HG03354 (cell line): ENCODE data around the gene PACRG.

Experiments used
- ATAC-seq: cut with Tn5 transposase; IDR thresholded peaks from one replicate; pipeline ENCODE4 v1.9.1; 2021; ENCODE audit warnings: mild to moderate bottlenecking; ENCODE audit not compliant: unreplicated experiment, poor library complexity, severe bottlenecking

Gene PACRG

DNA sequence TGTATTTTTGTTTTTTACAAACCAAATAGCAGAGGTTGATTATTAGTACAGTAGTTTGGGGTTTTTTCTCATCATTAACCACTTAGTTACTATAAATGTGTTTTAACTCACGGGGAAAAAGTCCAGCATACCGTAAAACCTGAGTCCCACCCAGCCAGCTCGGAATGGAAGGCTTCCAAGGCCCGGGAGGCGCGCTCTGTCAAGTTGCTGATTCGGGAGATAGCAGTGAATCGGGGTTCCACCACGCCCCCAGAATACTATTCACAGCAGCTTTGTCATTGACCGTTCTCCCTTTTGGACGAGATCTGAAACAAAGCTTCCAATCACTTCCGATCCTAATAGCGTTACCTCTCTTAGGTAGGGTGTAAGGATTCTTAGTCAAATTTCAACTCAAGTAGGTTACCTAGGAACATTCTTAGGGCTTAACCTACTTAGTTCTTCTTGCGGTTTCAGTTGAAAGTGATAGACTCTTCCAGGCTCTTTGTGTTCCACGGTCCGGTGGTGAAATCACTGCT is 453.9 kb downstream of the PACRG start:
- ATAC-seq, result no peak

DNA sequence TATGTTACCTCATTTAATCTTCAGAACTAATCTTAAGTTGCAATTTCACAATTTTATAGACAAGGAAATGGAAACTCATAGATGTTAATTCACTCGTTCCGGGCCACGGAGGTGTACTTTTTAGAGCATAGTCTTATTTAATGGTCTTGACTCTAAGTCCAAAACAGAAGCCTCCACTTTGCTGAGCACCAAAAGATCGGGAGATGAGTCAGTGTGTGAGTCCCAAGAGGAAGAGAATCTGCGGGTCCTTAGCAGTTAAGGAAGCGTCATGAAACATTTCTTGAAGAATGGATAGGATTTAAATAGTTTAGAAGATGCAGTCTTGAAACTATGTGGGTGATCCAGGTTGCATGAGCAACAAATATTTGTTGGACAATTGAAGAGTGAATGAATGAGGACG is 454.9 kb downstream of the PACRG start:
- ATAC-seq, result no peak

GRCh38 chr6:163183806-163184205 is 456.0 kb downstream of the PACRG start:
- ATAC-seq, result no peak

DNA sequence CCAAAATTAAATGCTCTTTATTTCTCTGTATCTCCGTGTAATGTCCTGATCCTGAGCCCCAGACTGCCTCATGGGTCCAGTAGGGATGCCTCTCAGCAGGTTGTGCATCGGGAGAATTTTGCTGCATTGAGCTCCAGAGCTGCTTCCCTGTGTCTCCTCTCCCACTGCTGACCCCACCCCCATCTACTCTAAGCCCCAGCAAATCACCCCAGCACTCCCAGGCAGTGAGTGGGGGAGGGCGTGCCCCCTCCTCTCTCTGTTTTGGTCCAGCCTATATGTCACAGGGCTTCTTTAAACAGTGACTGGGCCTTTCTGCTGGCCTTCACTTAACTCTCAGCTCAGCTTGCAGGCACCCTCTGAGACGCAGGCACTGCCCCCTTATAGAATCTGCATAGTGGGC is 458.0 kb downstream of the PACRG start:
- ATAC-seq, result no peak

DNA sequence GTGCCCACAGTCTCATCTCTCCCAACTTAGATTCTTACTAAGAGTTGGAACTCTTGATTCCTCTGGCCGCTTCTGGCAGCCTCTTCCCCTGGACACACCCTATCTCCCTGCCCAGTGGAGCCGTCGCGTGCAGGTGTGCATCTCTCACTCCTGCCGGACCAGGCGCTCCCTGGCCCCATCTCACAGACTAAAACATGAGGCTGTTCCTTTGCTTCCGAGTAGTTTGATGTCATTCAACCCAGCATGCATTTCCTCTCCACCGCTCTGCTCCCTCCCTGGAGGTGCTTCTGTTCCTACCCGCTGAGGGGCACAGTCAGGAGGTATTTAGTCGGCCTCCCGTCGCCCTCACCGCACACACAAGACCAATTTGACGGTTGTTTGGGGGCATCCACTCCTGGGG is 458.8 kb downstream of the PACRG start:
- no peak for ATAC-seq

DNA sequence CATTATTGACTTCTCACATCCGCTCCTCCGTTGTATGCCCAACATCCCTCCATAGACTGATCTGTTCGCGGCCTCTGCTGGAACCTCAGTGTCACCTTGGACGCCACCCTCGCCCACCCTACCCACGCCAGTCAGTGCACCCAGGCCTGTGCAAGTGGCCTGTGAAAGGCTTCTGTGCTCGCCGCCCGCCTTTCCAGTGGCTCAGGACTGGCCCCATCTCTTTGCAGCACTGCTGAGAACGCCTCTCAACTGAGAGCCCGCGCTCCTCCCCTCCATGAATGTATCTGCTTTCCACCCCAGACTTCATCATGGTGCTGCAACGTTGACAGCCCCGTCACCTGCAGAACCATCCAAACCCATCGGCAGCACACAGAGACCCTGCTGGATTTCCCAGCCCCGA is 459.4 kb downstream of the PACRG start:
- no peak for ATAC-seq

DNA sequence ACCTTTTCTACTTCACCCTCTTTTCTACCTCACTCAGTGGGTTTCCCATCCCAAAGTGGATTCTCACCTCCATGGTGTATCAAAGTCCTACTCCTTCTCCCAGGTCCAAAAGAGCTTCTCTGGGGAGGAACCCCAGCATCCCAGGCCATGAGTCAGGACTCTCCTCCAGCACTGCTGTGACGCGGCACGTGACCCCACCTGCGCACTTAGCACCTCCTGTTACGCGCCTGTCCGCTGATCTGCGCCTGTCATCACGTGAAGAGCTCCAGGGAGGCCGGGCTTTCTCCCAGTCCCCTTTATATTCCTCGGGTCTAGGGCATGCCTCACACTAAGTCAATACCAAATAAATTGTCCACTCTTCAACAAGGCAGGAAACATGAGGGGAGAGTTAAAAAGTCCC is 459.8 kb downstream of the PACRG start:
- no peak for ATAC-seq

GRCh38 chr6:163188746-163189145 is 461.0 kb downstream of the PACRG start:
- ATAC-seq, result no peak

- ATAC-seq, result no peak
Measured at GRCh38 chr6:163189609-163190008, 461.8 kb downstream of the PACRG start.

- ATAC-seq, result no peak
Measured at GRCh38 chr6:163190786-163191185, 463.0 kb downstream of the PACRG start.

GRCh38 chr6:163191704-163192537 is 464.1 kb downstream of the PACRG start:
- no peak for ATAC-seq

GRCh38 chr6:163192591-163192990 is 464.8 kb downstream of the PACRG start:
- ATAC-seq, result no peak

DNA sequence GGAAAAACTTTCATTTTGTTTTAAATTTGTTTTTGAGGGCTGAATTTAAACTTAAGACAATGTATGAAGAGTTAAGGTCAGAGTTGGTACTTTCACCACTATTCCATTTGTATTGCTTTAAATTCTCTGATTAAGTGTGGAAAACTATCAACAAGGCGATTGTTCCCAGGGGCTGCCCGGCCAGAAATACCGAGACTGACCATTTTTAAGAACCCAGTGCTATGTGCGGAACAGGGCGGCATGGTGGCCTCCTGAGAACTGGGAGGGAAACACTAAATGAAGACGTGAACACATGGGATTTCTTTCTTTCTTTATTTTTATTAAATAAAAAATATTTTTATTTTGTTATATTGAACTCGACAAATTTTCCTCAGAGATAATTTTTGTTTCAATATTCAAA is 465.6 kb downstream of the PACRG start:
- ATAC-seq, result no peak

DNA sequence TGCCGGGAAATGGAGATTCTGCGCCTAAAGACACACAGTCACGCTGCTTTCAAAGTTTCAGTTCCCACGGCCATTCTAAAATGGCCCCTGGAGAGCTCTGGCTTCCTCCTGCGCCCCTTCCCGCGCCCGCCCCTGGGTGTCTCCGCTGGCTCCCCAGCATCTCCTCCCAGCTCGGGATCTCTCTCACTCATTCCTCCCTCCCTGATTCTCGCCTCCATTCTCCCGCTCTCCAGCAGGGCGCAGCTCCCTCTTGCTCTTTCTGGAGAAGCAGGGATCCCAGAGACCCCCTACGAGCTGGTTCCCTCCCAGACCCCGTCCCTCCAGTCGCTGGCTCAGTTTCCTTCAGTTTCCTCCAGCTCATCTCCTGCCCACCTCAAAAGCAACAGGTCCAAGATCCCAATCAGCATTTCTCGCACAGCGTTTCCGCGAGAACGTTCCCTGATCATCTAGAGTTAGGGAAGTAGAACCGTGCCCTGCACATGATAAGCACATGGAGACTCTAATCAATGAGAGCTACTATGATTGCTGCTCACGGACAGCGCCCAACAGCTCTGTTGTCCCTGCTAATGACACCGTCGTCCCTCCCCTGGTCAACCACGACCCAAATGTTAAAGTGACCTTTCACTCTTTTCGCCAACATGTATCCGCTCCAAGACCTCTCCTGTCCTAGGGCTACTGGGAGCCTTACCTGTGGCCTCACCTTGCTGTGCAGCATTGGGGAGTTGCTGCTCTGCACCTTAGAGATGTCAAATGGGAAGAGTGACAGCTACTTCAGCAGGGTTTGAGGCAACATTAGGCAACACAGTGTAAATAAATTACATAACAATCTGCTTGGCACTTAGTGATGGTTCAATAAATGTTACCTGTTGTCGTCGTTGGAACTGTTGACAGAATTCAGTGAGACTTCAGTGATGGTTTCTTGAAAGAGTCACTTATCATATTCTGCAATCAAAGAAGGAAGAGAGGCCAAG is 468.2 kb downstream of the PACRG start:
- ATAC-seq, result no peak

DNA sequence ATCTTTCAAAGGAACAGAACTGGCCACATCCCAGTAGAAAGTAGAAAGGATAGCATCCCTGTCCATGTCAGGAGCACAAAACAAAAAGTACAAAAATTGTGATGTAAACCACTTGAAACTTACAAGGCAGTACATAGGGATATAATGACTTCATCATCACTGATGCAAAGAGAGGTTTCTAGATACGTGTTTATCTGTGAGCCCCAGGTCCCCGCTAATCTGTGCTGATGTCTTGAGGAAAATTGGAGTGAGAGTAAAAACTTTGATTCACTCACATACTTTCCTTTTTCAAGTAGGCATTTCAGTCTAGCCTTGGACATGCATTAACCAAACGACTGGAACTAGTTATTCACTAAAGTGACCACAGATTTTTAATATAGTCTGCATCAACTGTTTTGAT is 470.1 kb downstream of the PACRG start:
- ATAC-seq, result no peak

GRCh38 chr6:163198396-163198795 is 470.6 kb downstream of the PACRG start:
- ATAC-seq, result no peak

GRCh38 chr6:163199371-163199770 is 471.6 kb downstream of the PACRG start:
- no peak for ATAC-seq

- ATAC-seq, result no peak
Measured at GRCh38 chr6:163200289-163200688, 472.5 kb downstream of the PACRG start.

DNA sequence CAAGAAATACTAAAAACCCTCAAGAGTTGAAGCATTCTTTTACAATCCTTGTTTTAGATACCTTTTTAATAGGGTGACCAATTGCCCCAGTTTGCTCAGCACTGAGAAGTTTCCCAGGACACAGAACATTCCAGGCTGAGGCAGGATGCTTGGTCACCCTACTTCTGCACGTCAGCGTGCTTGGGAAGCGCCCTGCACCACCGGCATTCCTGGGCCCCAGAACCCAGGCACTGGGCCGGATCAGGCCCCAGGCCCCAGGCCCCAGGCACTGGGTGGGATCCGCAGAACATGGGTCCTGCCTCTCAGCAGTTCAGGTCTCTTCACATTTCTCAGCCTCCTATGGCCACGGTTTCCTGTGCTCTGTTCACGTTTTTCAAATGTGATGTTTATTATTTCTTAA is 472.9 kb downstream of the PACRG start:
- ATAC-seq, result no peak

DNA sequence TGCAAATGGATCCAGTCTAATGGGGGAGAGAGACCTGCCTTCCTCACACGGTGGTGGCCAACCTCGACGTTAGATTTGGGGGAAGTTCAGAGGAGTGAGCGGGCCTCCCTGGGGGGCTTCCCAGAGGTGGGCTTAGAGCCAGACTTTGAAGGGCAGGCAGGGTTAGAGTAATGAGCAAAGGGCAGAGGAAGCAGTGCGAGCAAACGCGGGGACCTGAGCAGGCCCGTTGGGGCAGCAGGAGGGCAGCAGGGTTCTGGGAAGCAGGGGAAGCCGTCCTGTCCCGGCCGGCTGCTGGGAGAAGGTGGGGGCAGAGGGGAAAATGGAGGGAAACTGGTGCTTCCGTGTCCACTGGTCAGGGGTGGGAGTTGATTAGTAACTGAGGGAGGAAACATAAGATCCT is 474.1 kb downstream of the PACRG start:
- no peak for ATAC-seq

DNA sequence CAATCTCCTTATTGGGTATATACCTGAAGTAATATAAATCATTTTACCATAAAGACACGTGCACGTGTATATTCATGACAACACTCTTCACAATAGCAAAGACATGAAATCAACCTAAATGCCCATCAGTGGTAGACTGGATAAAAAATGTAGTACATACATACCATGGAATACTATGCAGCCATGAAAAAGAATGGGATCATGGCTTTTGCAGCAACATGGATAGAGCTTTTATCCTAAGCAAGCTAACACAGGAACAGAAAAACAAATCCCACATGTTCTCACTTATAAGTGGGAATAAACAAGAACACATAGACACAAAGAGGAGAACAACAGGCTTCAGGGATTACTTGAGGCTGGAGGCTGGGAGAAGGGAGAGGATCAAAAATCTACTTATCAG is 478.4 kb downstream of the PACRG start:
- ATAC-seq, result no peak
